ACC112 (cell line): ENCODE results near the gene FKBP2.
A peak's percentile ranks its signal among the peaks of the same experiment; 100 is the strongest.

ENCODE experiments used
- H2AFZ ChIP-seq: fragments of 200-600 bp; sonication (generic); one replicate; pipeline ENCODE4 v1.6.0; 2017; ENCODE audit warnings: antibody characterized with exemption, low read length; ENCODE audit not compliant: unreplicated experiment
- H3K27ac ChIP-seq: fragments of 200-600 bp; sonication (generic); 2 replicates; pipeline ENCODE4 v1.5.1; 2014; ENCODE audit warnings: low read depth, mild to moderate bottlenecking, antibody characterized with exemption, low read length, moderate library complexity
- H3K27me3 ChIP-seq: fragments of 200-600 bp; sonication (generic); 2 replicates; pipeline ENCODE4 v1.6.1; 2014; ENCODE audit warnings: mild to moderate bottlenecking, antibody characterized with exemption, low read length, moderate library complexity, mixed read lengths; ENCODE audit not compliant: insufficient read depth
- H3K36me3 ChIP-seq: fragments of 200-600 bp; sonication (generic); 2 replicates; pipeline ENCODE4 v1.6.1; 2016; ENCODE audit warnings: mild to moderate bottlenecking, antibody characterized with exemption, low read length, moderate library complexity, mixed read lengths; ENCODE audit not compliant: insufficient read depth
- H3K4me1 ChIP-seq: fragments of 200-600 bp; sonication (generic); one replicate; pipeline ENCODE4 v1.6.1; 2016; ENCODE audit warnings: low read length, mixed read lengths; ENCODE audit not compliant: insufficient read depth, unreplicated experiment, control insufficient read depth
- H3K4me3 ChIP-seq: fragments of 200-600 bp; sonication (generic); 2 replicates; pipeline ENCODE4 v1.5.1; 2014; ENCODE audit warnings: mild to moderate bottlenecking, low read depth, low read length
- H3K79me2 ChIP-seq: fragments of 200-600 bp; sonication (generic); one replicate; pipeline ENCODE4 v1.6.0; 2016; ENCODE audit warnings: low read length; ENCODE audit not compliant: control insufficient read depth, unreplicated experiment, insufficient read depth

Gene FKBP2

DNA sequence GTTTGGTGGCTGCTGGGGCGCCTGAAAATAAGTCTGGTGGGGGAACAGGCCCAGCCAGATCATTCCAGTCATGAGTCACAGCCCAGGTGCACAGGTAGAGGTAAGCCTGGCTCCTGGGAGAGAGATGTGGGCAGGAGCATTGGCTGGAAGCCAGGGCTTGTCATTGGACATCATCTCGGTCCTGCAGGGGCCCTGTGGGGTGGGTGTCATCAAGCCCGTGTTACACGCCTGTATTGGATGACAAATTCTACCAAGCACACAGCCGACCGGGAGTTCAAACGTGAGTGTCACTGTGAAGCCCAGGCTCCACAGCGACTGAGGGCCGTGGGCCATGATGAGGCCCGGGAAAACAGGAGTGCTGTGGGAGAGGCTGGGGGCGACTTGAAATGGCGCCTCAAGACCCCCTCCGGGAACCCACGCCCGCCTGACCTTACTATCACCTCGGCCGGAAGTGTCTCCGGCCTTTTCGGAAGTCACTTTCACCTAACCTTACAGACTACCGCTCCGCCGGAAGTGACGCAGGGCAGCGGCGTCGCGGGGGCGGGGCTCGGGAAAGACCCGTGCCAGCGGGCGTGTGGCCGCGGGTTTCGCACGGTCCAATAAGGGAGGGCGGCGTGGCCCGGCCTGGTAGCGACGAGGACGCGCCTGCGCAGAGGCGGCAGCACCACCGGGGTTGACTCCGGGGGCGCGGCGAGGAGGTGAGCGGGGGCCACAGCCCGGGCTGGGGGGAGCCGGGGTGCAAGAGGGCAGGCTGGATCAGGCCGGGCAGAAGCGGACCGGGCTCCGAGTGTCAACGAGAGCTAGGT, at the start of gene FKBP2:
TSS of gene FKBP2 (plus strand) at position 661 of the 806 bp plus-strand sequence. CDS start 1,293 bp downstream, outside the sequence.
- Histone ChIP-seq H3K27me3 (no peaks in the 10 kb centered on the region), H3K4me3 (peak within 1 kb of the TSS; percentile 84), H2AFZ (peak within 1 kb of the TSS; percentile 19), H3K36me3 (no peaks in the 10 kb centered on the region), H3K27ac (peak within 1 kb of the TSS; percentile 88), H3K4me1 (peaks cover 35% of the 10 kb centered on the region), H3K79me2 (peaks cover 33% of the 10 kb centered on the region)

DNA sequence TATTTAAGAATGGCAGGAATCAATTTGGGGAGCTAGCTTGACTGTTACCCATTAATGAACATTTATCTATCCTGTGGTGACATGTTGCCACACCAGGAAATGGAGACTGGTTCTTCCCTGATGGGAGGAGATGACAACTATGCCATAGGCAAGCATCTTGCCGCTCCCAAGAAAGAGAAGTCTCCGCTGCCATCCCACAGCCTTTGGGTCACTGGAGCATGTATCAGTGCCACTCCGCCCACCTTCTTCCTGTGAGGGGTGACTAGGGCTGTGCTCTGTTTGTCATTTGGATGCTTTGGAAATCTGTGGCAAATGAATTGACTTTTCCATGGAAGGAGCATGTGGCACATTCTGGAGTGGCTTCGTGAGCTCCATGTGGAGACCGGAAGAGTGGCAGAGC, 48.5 kb upstream of the FKBP2 start:
- Histone ChIP-seq H3K79me2 (peaks cover 41% of the 10 kb centered on the region), H3K27me3 (no peaks in the 10 kb centered on the region), H3K36me3 (peaks cover 33% of the 10 kb centered on the region), H2AFZ (no peak overlapping the region), H3K4me1 (peaks cover 7% of the 10 kb centered on the region), H3K4me3 (no peak overlapping the region), H3K27ac (no peak overlapping the region)

DNA sequence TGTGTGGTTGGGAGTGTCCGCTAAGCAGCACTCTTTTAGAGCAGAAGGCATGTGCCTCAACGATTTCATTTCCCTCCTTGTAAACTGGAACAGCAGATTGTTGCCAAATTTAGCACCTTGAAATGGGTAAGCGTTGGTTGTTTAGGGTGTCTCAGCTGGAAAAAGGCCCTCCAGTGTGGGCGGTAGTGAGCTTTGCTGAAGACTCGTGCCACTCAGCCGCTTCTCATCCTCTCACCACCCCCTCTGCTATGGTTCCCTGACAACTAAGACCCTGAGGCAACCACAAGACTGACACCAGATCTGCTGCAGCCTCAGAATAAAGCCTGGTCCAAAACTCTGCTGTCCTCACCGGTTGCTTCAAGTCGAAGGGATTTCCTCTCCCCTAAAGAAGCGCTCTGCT, 44.3 kb upstream of the FKBP2 start:
- Histone ChIP-seq H3K27me3 (no peaks in the 10 kb centered on the region), H3K4me1 (no peaks in the 10 kb centered on the region), H3K79me2 (peaks cover 17% of the 10 kb centered on the region), H3K4me3 (no peak overlapping the region), H3K27ac (no peak overlapping the region), H3K36me3 (peaks cover 35% of the 10 kb centered on the region), H2AFZ (no peak overlapping the region)

DNA sequence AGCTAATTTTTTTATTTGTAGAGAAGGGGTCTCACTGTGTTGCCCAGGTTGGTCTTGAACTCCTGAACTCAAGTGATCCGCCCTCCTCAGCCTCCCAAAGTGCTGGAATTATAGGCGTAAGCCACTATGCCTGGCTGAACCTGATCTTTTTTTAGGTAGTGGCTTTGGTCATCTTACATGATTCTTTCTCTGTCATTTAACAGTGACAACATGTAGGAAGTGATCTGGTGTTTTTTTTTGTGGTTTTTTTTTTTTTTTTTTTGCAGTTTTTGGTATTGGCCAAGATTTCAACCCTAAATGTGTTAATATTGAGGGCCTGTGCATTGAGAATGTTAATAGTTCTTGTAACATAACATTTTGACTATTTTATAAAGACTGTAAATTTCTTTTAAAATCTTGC, 42.4 kb upstream of the FKBP2 start:
- peaks cover 3% of the 10 kb centered on the region for H3K79me2 ChIP-seq
- no peak overlapping the region for H3K4me3 ChIP-seq
- H2AFZ ChIP-seq, result no peak overlapping the region
- H3K4me1 ChIP-seq, result no peaks in the 10 kb centered on the region
- peaks cover 45% of the 10 kb centered on the region for H3K36me3 ChIP-seq
- H3K27ac ChIP-seq, result no peak overlapping the region
- no peaks in the 10 kb centered on the region for H3K27me3 ChIP-seq

DNA sequence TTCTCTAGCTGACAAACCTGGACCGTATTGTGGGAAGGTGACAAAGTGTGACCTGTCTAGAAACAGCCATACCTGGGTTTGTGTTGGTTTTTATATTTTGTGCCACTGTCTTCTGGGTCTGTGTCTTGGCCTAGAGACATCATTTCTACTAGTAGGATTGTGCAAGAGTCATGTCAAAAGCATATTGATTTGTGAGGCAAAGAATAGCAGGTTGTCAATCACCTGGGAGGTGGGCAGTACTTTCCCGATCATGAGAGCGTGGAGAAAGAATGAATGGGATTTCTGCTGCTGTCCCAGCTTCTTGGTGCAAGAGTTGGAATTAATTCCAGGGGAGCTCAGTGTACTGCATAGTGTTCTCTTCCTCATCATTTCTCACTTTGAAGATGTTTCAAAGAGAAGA, 39.4 kb upstream of the FKBP2 start:
- Histone ChIP-seq H3K27me3 (no peaks in the 10 kb centered on the region), H3K4me3 (no peak overlapping the region), H3K79me2 (no peaks in the 10 kb centered on the region), H2AFZ (no peak overlapping the region), H3K36me3 (peaks cover 24% of the 10 kb centered on the region; the same call in 1 of the 2 replicates), H3K27ac (no peak overlapping the region), H3K4me1 (peaks cover 5% of the 10 kb centered on the region)

DNA sequence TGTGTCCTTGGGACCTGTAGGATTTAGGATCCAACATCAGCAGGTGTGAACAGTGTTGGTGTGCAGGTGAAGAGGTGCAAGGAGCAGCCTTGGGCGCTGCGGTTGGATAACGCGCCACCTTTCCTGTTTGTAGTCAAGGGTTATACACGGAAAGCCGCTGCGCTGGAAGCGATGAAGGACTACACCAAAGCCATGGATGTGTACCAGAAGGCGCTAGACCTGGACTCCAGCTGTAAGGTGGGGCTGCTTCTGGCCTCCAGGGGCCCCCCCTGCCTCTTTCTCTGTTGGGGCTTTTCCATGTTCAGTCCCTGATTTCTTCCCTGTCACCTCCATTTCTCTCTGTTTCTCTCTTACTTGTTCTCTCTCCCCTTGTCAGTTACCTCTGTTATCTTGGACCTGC, 37.9 kb upstream of the FKBP2 start:
- Histone ChIP-seq H3K4me3 (no peak overlapping the region), H2AFZ (no peak overlapping the region), H3K4me1 (peaks cover 17% of the 10 kb centered on the region), H3K36me3 (peaks cover 17% of the 10 kb centered on the region; the same call in 1 of the 2 replicates), H3K79me2 (no peaks in the 10 kb centered on the region), H3K27me3 (no peaks in the 10 kb centered on the region), H3K27ac (no peak overlapping the region)

DNA sequence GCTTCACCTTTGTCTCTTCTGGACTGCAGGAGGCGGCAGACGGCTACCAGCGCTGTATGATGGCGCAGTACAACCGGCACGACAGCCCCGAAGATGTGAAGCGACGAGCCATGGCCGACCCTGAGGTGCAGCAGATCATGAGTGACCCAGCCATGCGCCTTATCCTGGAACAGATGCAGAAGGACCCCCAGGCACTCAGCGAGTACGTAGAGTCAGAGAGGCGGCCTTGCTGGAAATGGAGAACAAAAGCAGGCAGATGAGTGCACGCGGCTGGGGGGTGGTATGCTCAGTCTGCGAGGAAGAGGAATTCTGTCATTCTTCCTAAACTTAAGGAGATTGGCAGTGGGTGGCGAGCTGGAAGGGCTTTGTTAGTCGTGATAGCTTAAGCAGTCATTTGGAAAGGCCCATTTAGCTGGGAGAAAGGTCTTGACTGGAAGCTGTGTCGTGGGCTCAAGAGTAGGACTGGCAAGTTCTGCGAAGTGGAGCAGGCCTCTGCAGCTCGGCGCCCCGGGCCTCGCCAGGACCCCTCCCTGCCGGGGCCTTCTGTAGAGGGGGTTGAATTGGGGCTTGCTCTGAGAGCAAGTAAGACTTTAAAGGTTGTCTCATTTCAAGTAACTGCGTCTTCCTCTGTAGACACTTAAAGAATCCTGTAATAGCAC, 37.3 kb upstream of the FKBP2 start:
- H3K36me3 ChIP-seq, result peaks cover 17% of the 10 kb centered on the region; the same call in 1 of the 2 replicates
- H3K27me3 ChIP-seq, result no peaks in the 10 kb centered on the region
- H2AFZ ChIP-seq, result no peak overlapping the region
- no peak overlapping the region for H3K4me3 ChIP-seq
- peaks cover 19% of the 10 kb centered on the region for H3K4me1 ChIP-seq
- H3K27ac ChIP-seq, result no peak overlapping the region
- H3K79me2 ChIP-seq, result no peaks in the 10 kb centered on the region

DNA sequence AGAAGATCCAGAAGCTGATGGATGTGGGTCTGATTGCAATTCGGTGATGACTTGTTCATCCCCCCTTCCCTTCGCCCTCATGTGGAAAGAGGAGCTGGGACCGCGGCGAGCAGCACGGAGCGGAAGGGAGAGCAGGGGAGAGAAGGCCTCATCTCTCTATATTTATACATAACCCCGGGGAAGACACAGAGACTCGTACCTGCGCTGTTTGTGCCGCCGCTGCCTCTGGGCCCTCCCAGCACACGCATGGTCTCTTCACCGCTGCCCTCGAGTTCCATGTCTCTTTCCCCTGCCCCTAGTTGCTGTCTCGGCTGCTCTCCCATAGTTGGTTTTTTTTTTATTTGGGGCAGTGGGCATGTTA, 36.8 kb upstream of the FKBP2 start:
- Histone ChIP-seq H3K27me3 (no peaks in the 10 kb centered on the region), H3K4me3 (no peak overlapping the region), H3K79me2 (no peaks in the 10 kb centered on the region), H3K36me3 (peaks cover 17% of the 10 kb centered on the region; the same call in 1 of the 2 replicates), H3K27ac (no peak overlapping the region), H2AFZ (no peak overlapping the region), H3K4me1 (peaks cover 19% of the 10 kb centered on the region)

DNA sequence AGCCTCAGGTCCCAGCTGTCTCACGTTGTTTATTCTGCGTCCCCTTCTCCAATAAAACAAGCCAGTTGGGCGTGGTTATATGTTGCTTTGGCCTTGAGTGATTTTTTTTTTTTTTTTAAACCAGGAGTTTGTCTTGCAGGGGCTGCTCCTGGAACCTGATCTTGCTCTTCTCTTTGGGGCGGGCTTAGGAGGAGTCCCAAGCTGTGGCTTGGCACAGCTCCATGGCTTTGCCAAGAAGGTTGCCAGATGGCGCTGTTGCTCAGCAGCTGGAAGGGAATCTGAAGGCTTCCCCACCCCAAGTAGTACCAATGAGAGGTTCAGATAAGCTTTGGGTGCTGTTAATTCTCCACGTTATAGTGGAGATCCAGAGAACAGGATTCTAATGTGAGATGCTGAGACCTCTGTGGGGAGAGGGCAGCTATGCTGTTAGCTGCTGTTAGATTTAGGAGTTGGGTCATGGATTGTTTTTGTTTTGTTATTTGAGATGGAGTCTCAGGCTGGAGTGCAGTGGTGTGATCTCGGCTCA, 36.4 kb upstream of the FKBP2 start:
- no peak overlapping the region for H2AFZ ChIP-seq
- H3K4me1 ChIP-seq, result peaks cover 19% of the 10 kb centered on the region
- peaks cover 17% of the 10 kb centered on the region; the same call in 1 of the 2 replicates for H3K36me3 ChIP-seq
- no peaks in the 10 kb centered on the region for H3K79me2 ChIP-seq
- H3K27me3 ChIP-seq, result no peaks in the 10 kb centered on the region
- no peak overlapping the region for H3K27ac ChIP-seq
- no peak overlapping the region for H3K4me3 ChIP-seq

DNA sequence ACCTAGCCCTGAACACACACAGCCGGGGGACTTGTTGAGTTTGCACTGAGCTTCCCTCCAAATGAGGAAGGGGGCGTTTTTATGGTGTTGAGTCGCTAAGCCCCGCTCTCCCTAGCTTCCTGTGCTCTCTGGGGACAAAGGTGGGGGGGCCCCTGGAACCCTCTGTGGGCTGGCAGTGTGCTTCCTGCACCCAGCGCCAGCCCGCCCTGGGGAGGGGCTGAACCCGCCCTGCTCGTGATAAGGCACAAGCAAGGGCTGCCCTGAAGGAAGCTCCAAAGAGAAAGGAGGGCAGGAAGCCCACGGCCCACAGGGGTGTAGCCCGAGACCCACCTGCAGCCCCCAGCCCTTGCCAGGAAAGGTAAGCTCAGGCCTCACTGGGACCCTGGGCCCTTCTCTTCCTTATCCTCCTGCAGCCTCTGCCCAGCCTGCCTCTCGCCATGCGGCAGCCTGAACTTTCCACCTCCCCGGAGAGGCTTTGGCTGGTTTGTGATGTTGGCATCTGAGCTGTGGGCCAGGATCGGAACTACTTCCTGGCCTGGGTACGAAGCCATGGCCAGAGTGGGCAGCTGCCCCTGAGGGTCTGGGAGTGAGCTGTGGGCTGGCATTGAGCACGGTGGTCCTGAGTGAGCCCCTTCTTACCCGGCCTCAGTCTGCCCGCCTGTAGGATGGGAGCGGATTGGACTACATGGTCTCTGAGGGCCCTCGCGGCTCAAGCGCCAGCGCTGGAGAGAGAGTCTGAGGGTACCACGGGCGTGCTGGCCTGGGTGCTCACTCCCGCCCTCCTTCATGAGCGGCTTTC, 34.2 kb upstream of the FKBP2 start, which contains the start of gene FERMT3:
TSS of gene FERMT3 (plus strand) at position 265 of the 799 bp plus-strand sequence. CDS start 644 bp downstream, outside the sequence.
- H3K4me1 ChIP-seq, result peaks cover 19% of the 10 kb centered on the region
- peak within 1 kb of the TSS; percentile 28 for H2AFZ ChIP-seq
- 0 out of 2 replicates have a peak within 1 kb of the TSS, but pooled peaks have one; percentile 24 for H3K4me3 ChIP-seq
- no peaks in the 10 kb centered on the region for H3K27me3 ChIP-seq
- H3K79me2 ChIP-seq, result no peaks in the 10 kb centered on the region
- peak within 1 kb of the TSS; percentile 56 for H3K27ac ChIP-seq
- peaks cover 10% of the 10 kb centered on the region; the same call in 1 of the 2 replicates for H3K36me3 ChIP-seq
